Amniotic stem cell (primary cell): ENCODE measurements around the gene XPO4.
"Not testable (repeated sequence)": the region's sequence is repeated elsewhere in the genome, so short reads cannot be mapped to it uniquely, and the experiment has no call there.

Source experiments
- DNase-seq: peaks from one replicate; lab custom pipeline; 2025; lab: John Stamatoyannopoulos, UW

Gene XPO4

GRCh38 chr13:20902438-20903163 is at the start of gene XPO4:
TSS of gene XPO4 (minus strand) at chr13:20902746. CDS start at chr13:20902738, 8 bp downstream.
- peak; percentile 48 for DNase-seq

GRCh38 chr13:20948001-20948400 is 45.5 kb upstream of the XPO4 start:
- not testable (repeated sequence) for DNase-seq

- no peak for DNase-seq
These were observed 43.4 kb upstream of the XPO4 start for GRCh38 chr13:20945952-20946383.

GRCh38 chr13:20942938-20943559 is 40.5 kb upstream of the XPO4 start:
- DNase-seq: no peak

- DNase-seq: not testable (repeated sequence)
These were observed 38.0 kb upstream of the XPO4 start for GRCh38 chr13:20940511-20940910.

- DNase-seq: no peak
These were observed 37.5 kb upstream of the XPO4 start for GRCh38 chr13:20940083-20940482.

GRCh38 chr13:20939662-20940061 is 37.1 kb upstream of the XPO4 start:
- no peak for DNase-seq

GRCh38 chr13:20938302-20938701 is 35.8 kb upstream of the XPO4 start:
- DNase-seq: no peak

GRCh38 chr13:20927596-20928257 is 25.2 kb upstream of the XPO4 start:
- DNase-seq: no peak

GRCh38 chr13:20925395-20925790 is 22.8 kb upstream of the XPO4 start:
- not testable (repeated sequence) for DNase-seq

GRCh38 chr13:20924758-20925394 is 22.3 kb upstream of the XPO4 start:
- DNase-seq: peak; percentile 82

- no peak for DNase-seq
These were observed 20.7 kb upstream of the XPO4 start for GRCh38 chr13:20923272-20923671.

GRCh38 chr13:20921572-20921971 is 19.0 kb upstream of the XPO4 start:
- DNase-seq: no peak

- not testable (repeated sequence) for DNase-seq
These were observed 13.1 kb upstream of the XPO4 start for GRCh38 chr13:20915676-20916075.

GRCh38 chr13:20911037-20911436 is 8.5 kb upstream of the XPO4 start:
- no peak for DNase-seq

GRCh38 chr13:20908714-20909497 is 6.4 kb upstream of the XPO4 start:
- DNase-seq: no peak

GRCh38 chr13:20904908-20905307 is 2.4 kb upstream of the XPO4 start:
- no peak for DNase-seq

- no peak for DNase-seq
These were observed 574 bp upstream of the XPO4 start for GRCh38 chr13:20903164-20903475.

GRCh38 chr13:20901668-20902437 is 693 bp downstream of the XPO4 start:
- no peak for DNase-seq

GRCh38 chr13:20894245-20894644 is 8.3 kb downstream of the XPO4 start:
- no peak for DNase-seq

- no peak for DNase-seq
These were observed 10.8 kb downstream of the XPO4 start for GRCh38 chr13:20891768-20892167.
